ENCODE data around the gene LTC4S. TPM values are rescaled to one million over a fixed set of nuclear protein-coding genes. Genes with fewer than 3 reads are reported as not detected.

Gene LTC4S
- total RNA-seq, 1 experiment from 2014 or later, result 3.7 TPM

GRCh38 chr5:179794575-179794974 lies 789 bp downstream of the LTC4S start:
- Mint-ChIP-seq H3K9me3 (no peaks in the 10 kb centered on the region), H3K4me1 (peaks cover 17 to 18% of the 10 kb centered on the region in 2 experiments)
- no CpG with 5 or more reads among the region's 3 CpGs for WGBS (ENCODE audit: extremely low coverage, insufficient read length, low lambda C conversion rate)

More at GRCh38 chr5:179794575-179794974, 789 bp downstream of the LTC4S start:
- peaks cover 7% of the 10 kb centered on the region for H3K27me3 Mint-ChIP-seq (ENCODE audit: low read depth)
- Histone ChIP-seq H3K18ac (ENCODE audit: insufficient read length, low read depth, low read length) (no peak overlapping the region), H3K9ac (ENCODE audit: extremely low read depth, insufficient read length, low read length) (no peak overlapping the region), H4K20me1 (ENCODE audit: control insufficient read depth, insufficient read depth, insufficient read length) (no peaks in the 10 kb centered on the region), H3K23ac (ENCODE audit: insufficient read length, low read depth, low read length) (no peak overlapping the region), H2BK15ac (ENCODE audit: low read depth, low read length) (no peak overlapping the region), H3T11ph (ENCODE audit: low read length) (no peak overlapping the region), H2AFZ (ENCODE audit: low read length) (no peak overlapping the region), H3K4me1 (ENCODE audit: insufficient read depth, low read length) (no peaks in the 10 kb centered on the region), H3K27ac (ENCODE audit: insufficient read length, low read depth, low read length) (no peak overlapping the region), H3K4ac (ENCODE audit: low read depth, low read length) (no peak overlapping the region), H3K14ac (ENCODE audit: insufficient read depth, low read length) (no peak overlapping the region), H3K79me2 (ENCODE audit: insufficient read depth, low read length) (no peaks in the 10 kb centered on the region), H3K9me3 (ENCODE audit: control insufficient read depth, low read depth, low read length) (no peaks in the 10 kb centered on the region), H4K91ac (ENCODE audit: insufficient read length, low read depth, low read length) (no peak overlapping the region), H4K5ac (ENCODE audit: insufficient read length, low read depth, low read length) (no peak overlapping the region), H2BK120ac (ENCODE audit: low read depth, low read length, poor library complexity, severe bottlenecking) (no peak overlapping the region), H3K4me2 (ENCODE audit: insufficient read depth, insufficient read length, low read length) (no peak overlapping the region), H2AK5ac (ENCODE audit: insufficient read length, low read length) (no peak overlapping the region), H3K27me3 (ENCODE audit: insufficient read depth, low read length) (no peaks in the 10 kb centered on the region), H3K23me2 (ENCODE audit: insufficient read length, low read depth, low read length, poor library complexity, severe bottlenecking) (peaks cover 3% of the 10 kb centered on the region), H3K56ac (ENCODE audit: insufficient read length, low read depth, low read length) (no peak overlapping the region), H2BK20ac (ENCODE audit: low read depth, low read length, poor library complexity, severe bottlenecking) (no peak overlapping the region), H2BK5ac (ENCODE audit: insufficient read length, low read length) (no peak overlapping the region), H3K79me1 (ENCODE audit: insufficient read depth, low read depth, low read length, poor library complexity, severe bottlenecking) (no peaks in the 10 kb centered on the region), H2BK12ac (ENCODE audit: insufficient read length, low read depth, low read length) (no peak overlapping the region), H4K8ac (replicated peaks; ENCODE audit: insufficient read length, low read depth, low read length) (no peak overlapping the region)
- no peak for TF ChIP-seq CTCF (conservative IDR thresholded peaks at IDR 0.05)
- H3K27ac Mint-ChIP-seq, result no peak overlapping the region
- no peak for DNase-seq
- H3K36me3 Mint-ChIP-seq (ENCODE audit: insufficient read depth in 1 of 3, low read depth in 3 of 3), result peaks cover 13 to 26% (median 24%) of the 10 kb centered on the region in 3 experiments; a peak in 6 of 7 replicates
- peak overlapping the region; percentile 77 to 83 for H3K4me3 Mint-ChIP-seq

Measured in H9 (cell line).